Mesothelial cell of epicardium (in vitro differentiated cells): ENCODE measurements around the gene ICAM2. TPM values are rescaled to one million over a fixed set of nuclear protein-coding genes. Genes with fewer than 3 reads are reported as not detected.
"Not testable (repeated sequence)": the region's sequence is repeated elsewhere in the genome, so short reads cannot be mapped to it uniquely, and the experiment has no call there.

Source experiments
- DNase-seq, 2 experiments: peaks; one replicate each; pipeline ENCODE4 v3.0.0; 2021; ENCODE audit warnings: low spot score in 2 of 2; ENCODE audit not compliant: unreplicated experiment in 2 of 2
- H3K27ac Mint-ChIP-seq: 2 replicates; pipeline ENCODE4 v1.8.0; 2021; ENCODE audit warnings: mixed read lengths
- H3K27me3 Mint-ChIP-seq: 2 replicates; pipeline ENCODE4 v1.8.0; 2021; ENCODE audit warnings: low read depth, mixed read lengths
- H3K36me3 Mint-ChIP-seq: 2 replicates; pipeline ENCODE4 v1.8.0; 2021; ENCODE audit warnings: mixed read lengths
- H3K4me1 Mint-ChIP-seq: 2 replicates; pipeline ENCODE4 v1.8.0; 2021; ENCODE audit warnings: mixed read lengths
- H3K4me3 Mint-ChIP-seq: 2 replicates; pipeline ENCODE4 v1.8.0; 2021; ENCODE audit warnings: mild to moderate bottlenecking, moderate library complexity, mixed read lengths
- H3K9me3 Mint-ChIP-seq: 2 replicates; pipeline ENCODE4 v1.8.0; 2021; ENCODE audit warnings: mixed read lengths
- CTCF ChIP-seq: fragments of 200-600 bp; sonication (generic); IDR thresholded peaks from one replicate; pipeline ENCODE4 v1.5.0; 2021; ENCODE audit warnings: antibody characterized with exemption; ENCODE audit not compliant: unreplicated experiment
- total RNA-seq: library from RNA; stranded (reverse); gene quantifications from 3 replicates; pipeline ENCODE4 v1.2.1, GENCODE V29; 2021

Gene ICAM2
- total RNA-seq, 1 donor from 2014 or later, result 0.22 TPM

GRCh38 chr17:63985387-63986140 is 34.9 kb downstream of the ICAM2 start:
- Mint-ChIP-seq H3K27ac (no peak overlapping the region), H3K4me1 (peaks cover 3% of the 10 kb centered on the region), H3K36me3 (peaks cover 1% of the 10 kb centered on the region), H3K27me3 (peaks cover 7% of the 10 kb centered on the region), H3K4me3 (no peak overlapping the region), H3K9me3 (peaks cover 13% of the 10 kb centered on the region)
- no peak for TF ChIP-seq CTCF
- no peak for DNase-seq

GRCh38 chr17:63984651-63985386 is 35.6 kb downstream of the ICAM2 start:
- H3K27ac Mint-ChIP-seq, result no peak overlapping the region

GRCh38 chr17:63984236-63984635 is 36.2 kb downstream of the ICAM2 start:
- Mint-ChIP-seq H3K36me3 (peaks cover 1% of the 10 kb centered on the region), H3K9me3 (peaks cover 13% of the 10 kb centered on the region), H3K27me3 (no peaks in the 10 kb centered on the region), H3K27ac (no peak overlapping the region), H3K4me1 (peaks cover 3% of the 10 kb centered on the region), H3K4me3 (no peak overlapping the region)
- no peak for TF ChIP-seq CTCF
- no peak for DNase-seq

More at GRCh38 chr17:63984651-63985386, 35.6 kb downstream of the ICAM2 start:
- H3K27me3 Mint-ChIP-seq, result peaks cover under 1% of the 10 kb centered on the region
- H3K4me3 Mint-ChIP-seq, result no peak overlapping the region
- peaks cover 3% of the 10 kb centered on the region for H3K4me1 Mint-ChIP-seq
- no peak for TF ChIP-seq CTCF
- H3K9me3 Mint-ChIP-seq, result peaks cover 13% of the 10 kb centered on the region
- no peak for DNase-seq
- H3K36me3 Mint-ChIP-seq, result peaks cover 1% of the 10 kb centered on the region

- Mint-ChIP-seq H3K27ac (no peak overlapping the region), H3K27me3 (no peaks in the 10 kb centered on the region), H3K36me3 (peaks cover 1% of the 10 kb centered on the region), H3K4me1 (no peaks in the 10 kb centered on the region), H3K9me3 (peaks cover 13% of the 10 kb centered on the region), H3K4me3 (no peak overlapping the region)
- TF ChIP-seq CTCF, result no peak
- no peak for DNase-seq
Observed at GRCh38 chr17:63983320-63983719, 37.1 kb downstream of the ICAM2 start.

GRCh38 chr17:63982641-63983040 is 37.8 kb downstream of the ICAM2 start:
- DNase-seq, H3K36me3 Mint-ChIP-seq, H3K4me1 Mint-ChIP-seq, H3K27me3 Mint-ChIP-seq, H3K4me3 Mint-ChIP-seq, H3K27ac Mint-ChIP-seq: not testable (repeated sequence)
- H3K9me3 Mint-ChIP-seq, result peaks cover 13% of the 10 kb centered on the region
